HepG2 (cell line): Measurements from ENCODE around the gene CYP2W1. TPM values are rescaled to one million over a fixed set of nuclear protein-coding genes. Genes with fewer than 3 reads are reported as not detected.

ENCODE experiments used
- ATF7-NPFF ChIP-seq: sonication (generic); formaldehyde crosslinking; IDR thresholded peaks from 2 replicates; pipeline ENCODE4 v1.8.1; 2023; ENCODE audit warnings: mild to moderate bottlenecking, low read depth, missing genetic modification reagents, moderate library complexity
- FOSL2 ChIP-seq: sonication (generic); formaldehyde crosslinking; IDR thresholded peaks from 2 replicates; pipeline ENCODE4 v1.4.0; 2020; ENCODE audit warnings: missing genetic modification reagents
- GLI4 ChIP-seq: sonication (generic); formaldehyde crosslinking; IDR thresholded peaks from 2 replicates; pipeline ENCODE4 v1.5.1; 2020; ENCODE audit warnings: missing genetic modification reagents, mild to moderate bottlenecking, moderate library complexity, borderline replicate concordance
- ONECUT2 ChIP-seq: sonication (generic); formaldehyde crosslinking; IDR thresholded peaks from 2 replicates; pipeline ENCODE4 v1.4.0; 2020; ENCODE audit warnings: missing genetic modification reagents
- STAT5B ChIP-seq: sonication (generic); formaldehyde crosslinking; IDR thresholded peaks from 2 replicates; pipeline ENCODE4 v1.4.0; 2020; ENCODE audit warnings: missing genetic modification reagents
- ZNF460 ChIP-seq: sonication (generic); formaldehyde crosslinking; IDR thresholded peaks from 2 replicates; pipeline ENCODE4 v1.5.1; 2020; ENCODE audit warnings: missing genetic modification reagents, mild to moderate bottlenecking, borderline replicate concordance
- ZSCAN9 ChIP-seq: IDR thresholded peaks from 2 replicates; pipeline ENCODE4 v1.6.1; 2016; ENCODE audit warnings: borderline replicate concordance
- polyA plus RNA-seq, 8 experiments: library from polyadenylated mRNA; depleted of rRNA in 3 of 8; stranded (reverse) in 7 of 8; unstranded in 1 of 8; fragments of >200 nt; fragmentation: Illumina TruSeq in 4 of 8; extraction: Trizol in 4 of 8; gene quantifications; 2 replicates each; pipeline versions ENCODE4 v1.2.1 to v1.2.3, GENCODE V29; 2011 to 2016; ENCODE audit warnings: low read depth in 4 of 8, missing spikeins in 1 of 8, mixed read lengths in 1 of 8; ENCODE audit not compliant: insufficient read depth in 1 of 8
- total RNA-seq, 5 experiments: library from RNA; depleted of rRNA; stranded (reverse); fragments of >200 nt; fragmentation: Illumina TruSeq; extraction: Trizol; gene quantifications; 2 replicates each; pipeline ENCODE4 v1.2.3, GENCODE V29; 2016; ENCODE audit warnings: low read depth in 1 of 5
- TF ChIP-seq, protein P1 (sequence below): sonication (generic); formaldehyde crosslinking; IDR thresholded peaks from 2 replicates; pipeline ENCODE4 v1.5.0; 2020; ENCODE audit warnings: missing genetic modification reagents, mild to moderate bottlenecking, borderline replicate concordance
- TF ChIP-seq, protein P2 (sequence below): IDR thresholded peaks from 2 replicates; pipeline ENCODE4 v1.4.0; 2020; ENCODE audit warnings: mild to moderate bottlenecking, missing genetic modification reagents
- TF ChIP-seq, protein P3 (sequence below): sonication (generic); formaldehyde crosslinking; IDR thresholded peaks from 2 replicates; pipeline ENCODE4 v1.5.0; 2020; ENCODE audit warnings: mild to moderate bottlenecking, missing genetic modification reagents, borderline replicate concordance
- TF ChIP-seq, protein P4 (sequence below): sonication (generic); formaldehyde crosslinking; IDR thresholded peaks from 2 replicates; pipeline ENCODE4 v1.8.0; 2022; ENCODE audit warnings: mild to moderate bottlenecking, missing genetic modification reagents, borderline replicate concordance

Gene CYP2W1
- total and polyA plus RNA-seq, 2 of the 13 experiments (the other 11 are each of a cell fraction or from before 2014, with no cell fraction given), result 19.5 to 31.7 TPM

DNA sequence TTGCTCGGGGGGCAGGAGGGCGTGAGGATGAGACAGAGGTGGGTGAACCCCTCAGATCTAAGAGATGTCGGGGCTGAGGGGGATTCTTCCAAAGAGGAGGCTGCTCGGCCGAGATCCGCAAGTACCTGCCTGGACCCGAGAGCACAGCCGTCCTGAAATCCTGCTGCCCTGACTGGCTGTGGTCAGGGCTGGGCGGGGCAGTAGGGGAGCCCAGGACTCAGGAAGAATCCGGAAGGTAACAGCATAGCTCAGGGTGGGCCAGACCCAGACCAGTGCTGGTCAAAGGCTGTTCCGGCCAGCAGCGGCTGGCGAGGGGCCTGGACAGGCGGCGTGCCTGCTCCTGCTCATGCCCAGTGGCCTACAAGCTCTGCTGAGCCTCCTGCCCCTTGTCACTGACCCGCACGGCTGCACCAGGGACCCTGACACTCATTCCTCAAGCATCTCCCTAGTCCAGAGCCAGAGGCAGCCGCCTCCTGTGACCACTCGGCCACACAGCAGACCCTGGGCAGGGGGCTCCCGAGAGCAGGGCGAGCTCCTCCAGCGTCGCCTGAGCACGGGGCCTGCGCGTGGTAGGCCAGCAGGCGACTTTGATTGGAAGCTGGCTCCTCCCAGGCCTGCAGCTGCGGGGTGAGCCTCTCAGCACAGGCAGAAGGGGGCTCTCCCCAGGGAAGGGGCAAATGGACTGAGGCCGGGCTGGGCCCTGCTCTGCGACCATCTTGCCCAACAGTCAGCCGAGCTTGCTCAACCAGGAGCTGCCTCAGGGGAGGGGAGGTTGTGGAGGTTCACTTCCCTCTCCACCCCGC lies 25.4 kb upstream of the CYP2W1 start (continued):
- TF ChIP-seq, protein P1, sequence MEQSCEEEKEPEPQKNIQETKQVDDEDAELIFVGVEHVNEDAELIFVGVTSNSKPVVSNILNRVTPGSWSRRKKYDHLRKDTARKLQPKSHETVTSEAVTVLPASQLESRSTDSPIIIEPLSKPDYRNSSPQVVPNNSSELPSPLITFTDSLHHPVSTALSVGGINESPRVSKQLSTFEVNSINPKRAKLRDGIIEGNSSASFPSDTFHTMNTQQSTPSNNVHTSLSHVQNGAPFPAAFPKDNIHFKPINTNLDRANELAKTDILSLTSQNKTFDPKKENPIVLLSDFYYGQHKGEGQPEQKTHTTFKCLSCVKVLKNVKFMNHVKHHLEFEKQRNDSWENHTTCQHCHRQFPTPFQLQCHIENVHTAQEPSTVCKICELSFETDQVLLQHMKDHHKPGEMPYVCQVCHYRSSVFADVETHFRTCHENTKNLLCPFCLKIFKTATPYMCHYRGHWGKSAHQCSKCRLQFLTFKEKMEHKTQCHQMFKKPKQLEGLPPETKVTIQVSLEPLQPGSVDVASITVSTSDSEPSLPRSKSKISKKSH (CRISPR knock-in tag), result peak; percentile 86; the same call in 1 of the 2 replicates
- TF ChIP-seq ZNF460 (CRISPR knock-in tag) (peak; percentile 72), FOSL2 (CRISPR knock-in tag) (peak; percentile 5), STAT5B (CRISPR knock-in tag) (peak; percentile 31; the same call in 1 of the 2 replicates), ONECUT2 (CRISPR knock-in tag) (no peak), GLI4 (CRISPR knock-in tag) (peak; percentile 87; the same call in 1 of the 2 replicates), ZSCAN9 (CRISPR knock-in tag) (peak; percentile 54; the same call in 1 of the 2 replicates), ATF7-NPFF (peak; percentile 89)
- TF ChIP-seq, protein P2, sequence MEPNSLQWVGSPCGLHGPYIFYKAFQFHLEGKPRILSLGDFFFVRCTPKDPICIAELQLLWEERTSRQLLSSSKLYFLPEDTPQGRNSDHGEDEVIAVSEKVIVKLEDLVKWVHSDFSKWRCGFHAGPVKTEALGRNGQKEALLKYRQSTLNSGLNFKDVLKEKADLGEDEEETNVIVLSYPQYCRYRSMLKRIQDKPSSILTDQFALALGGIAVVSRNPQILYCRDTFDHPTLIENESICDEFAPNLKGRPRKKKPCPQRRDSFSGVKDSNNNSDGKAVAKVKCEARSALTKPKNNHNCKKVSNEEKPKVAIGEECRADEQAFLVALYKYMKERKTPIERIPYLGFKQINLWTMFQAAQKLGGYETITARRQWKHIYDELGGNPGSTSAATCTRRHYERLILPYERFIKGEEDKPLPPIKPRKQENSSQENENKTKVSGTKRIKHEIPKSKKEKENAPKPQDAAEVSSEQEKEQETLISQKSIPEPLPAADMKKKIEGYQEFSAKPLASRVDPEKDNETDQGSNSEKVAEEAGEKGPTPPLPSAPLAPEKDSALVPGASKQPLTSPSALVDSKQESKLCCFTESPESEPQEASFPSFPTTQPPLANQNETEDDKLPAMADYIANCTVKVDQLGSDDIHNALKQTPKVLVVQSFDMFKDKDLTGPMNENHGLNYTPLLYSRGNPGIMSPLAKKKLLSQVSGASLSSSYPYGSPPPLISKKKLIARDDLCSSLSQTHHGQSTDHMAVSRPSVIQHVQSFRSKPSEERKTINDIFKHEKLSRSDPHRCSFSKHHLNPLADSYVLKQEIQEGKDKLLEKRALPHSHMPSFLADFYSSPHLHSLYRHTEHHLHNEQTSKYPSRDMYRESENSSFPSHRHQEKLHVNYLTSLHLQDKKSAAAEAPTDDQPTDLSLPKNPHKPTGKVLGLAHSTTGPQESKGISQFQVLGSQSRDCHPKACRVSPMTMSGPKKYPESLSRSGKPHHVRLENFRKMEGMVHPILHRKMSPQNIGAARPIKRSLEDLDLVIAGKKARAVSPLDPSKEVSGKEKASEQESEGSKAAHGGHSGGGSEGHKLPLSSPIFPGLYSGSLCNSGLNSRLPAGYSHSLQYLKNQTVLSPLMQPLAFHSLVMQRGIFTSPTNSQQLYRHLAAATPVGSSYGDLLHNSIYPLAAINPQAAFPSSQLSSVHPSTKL (CRISPR knock-in tag), result no peak; the same call in none of the 2 replicates
- TF ChIP-seq, protein P3, sequence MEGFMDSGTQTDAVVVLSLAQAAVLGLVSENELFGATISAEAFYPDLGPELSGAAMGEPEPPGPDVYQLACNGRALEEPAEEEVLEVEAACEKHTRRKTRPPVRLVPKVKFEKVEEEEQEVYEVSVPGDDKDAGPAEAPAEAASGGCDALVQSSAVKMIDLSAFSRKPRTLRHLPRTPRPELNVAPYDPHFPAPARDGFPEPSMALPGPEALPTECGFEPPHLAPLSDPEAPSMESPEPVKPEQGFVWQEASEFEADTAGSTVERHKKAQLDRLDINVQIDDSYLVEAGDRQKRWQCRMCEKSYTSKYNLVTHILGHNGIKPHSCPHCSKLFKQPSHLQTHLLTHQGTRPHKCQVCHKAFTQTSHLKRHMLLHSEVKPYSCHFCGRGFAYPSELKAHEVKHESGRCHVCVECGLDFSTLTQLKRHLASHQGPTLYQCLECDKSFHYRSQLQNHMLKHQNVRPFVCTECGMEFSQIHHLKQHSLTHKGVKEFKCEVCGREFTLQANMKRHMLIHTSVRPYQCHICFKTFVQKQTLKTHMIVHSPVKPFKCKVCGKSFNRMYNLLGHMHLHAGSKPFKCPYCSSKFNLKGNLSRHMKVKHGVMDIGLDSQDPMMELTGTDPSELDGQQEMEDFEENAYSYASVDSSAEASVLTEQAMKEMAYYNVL (CRISPR knock-in tag), result no peak; the same call in 1 of the 2 replicates
- TF ChIP-seq, protein P4, sequence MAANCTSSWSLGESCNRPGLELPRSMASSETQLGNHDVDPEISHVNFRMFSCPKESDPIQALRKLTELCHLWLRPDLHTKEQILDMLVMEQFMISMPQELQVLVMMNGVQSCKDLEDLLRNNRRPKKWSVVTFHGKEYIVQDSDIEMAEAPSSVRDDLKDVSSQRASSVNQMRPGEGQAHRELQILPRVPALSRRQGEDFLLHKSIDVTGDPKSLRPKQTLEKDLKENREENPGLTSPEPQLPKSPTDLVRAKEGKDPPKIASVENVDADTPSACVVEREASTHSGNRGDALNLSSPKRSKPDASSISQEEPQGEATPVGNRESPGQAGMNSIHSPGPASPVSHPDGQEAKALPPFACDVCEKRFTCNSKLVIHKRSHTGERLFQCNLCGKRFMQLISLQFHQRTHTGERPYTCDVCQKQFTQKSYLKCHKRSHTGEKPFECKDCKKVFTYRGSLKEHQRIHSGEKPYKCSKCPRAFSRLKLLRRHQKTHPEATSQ, result peak; percentile 13; the same call in 1 of the 2 replicates
